Cardiac muscle cell (in vitro differentiated cells and primary cell): ENCODE results near the gene SCGB2B2. TPM values are rescaled to one million over a fixed set of nuclear protein-coding genes. Genes with fewer than 3 reads are reported as not detected.

Experiments used
- DNase-seq, 2 donors: peaks; one replicate each; pipeline versions ENCODE4 v3.0.0 to v3.0.0-alpha.2; 2010 to 2017; ENCODE audit warnings: low read depth in 1 of 2, low spot score in 1 of 2
- H3K27ac ChIP-seq: fragments of 200-600 bp; sonication (generic); 2 replicates; pipeline ENCODE4 v1.5.1; 2016
- H3K27me3 ChIP-seq: fragments of 200-600 bp; sonication (generic); 2 replicates; pipeline ENCODE4 v1.6.0; 2016; ENCODE audit warnings: control low read depth
- H3K36me3 ChIP-seq: fragments of 200-600 bp; sonication (generic); 2 replicates; pipeline ENCODE4 v1.5.1; 2016; ENCODE audit warnings: control low read depth
- H3K4me1 ChIP-seq: fragments of 200-600 bp; sonication (generic); 2 replicates; pipeline ENCODE4 v1.8.1; 2017; ENCODE audit warnings: low read depth, mild to moderate bottlenecking, mixed run types
- H3K4me3 ChIP-seq: fragments of 200-600 bp; sonication (generic); 2 replicates; pipeline ENCODE4 v1.5.1; 2016; ENCODE audit warnings: mild to moderate bottlenecking
- H3K9me3 ChIP-seq: fragments of 200-600 bp; sonication (generic); 2 replicates; pipeline ENCODE4 v1.5.1; 2017; ENCODE audit warnings: low read depth, mild to moderate bottlenecking, control low read depth
- polyA plus RNA-seq: library from polyadenylated mRNA; unstranded; fragments of >200 nt; fragmentation: Nextera tagmentation; extraction: Ambion mirVana; gene quantifications from 2 replicates; pipeline ENCODE4 v1.2.1, GENCODE V29; 2016
- total RNA-seq: library from RNA; depleted of rRNA; stranded (reverse); fragments of >200 nt; gene quantifications from 2 replicates; pipeline ENCODE4 v1.2.3, GENCODE V29; 2016
- TF ChIP-seq, protein P1 (sequence below): IDR thresholded peaks from 2 replicates; pipeline ENCODE4 v1.5.1; 2012; ENCODE audit warnings: low read depth, mild to moderate bottlenecking, low read length

The SCGB2B2 gene, protein sequence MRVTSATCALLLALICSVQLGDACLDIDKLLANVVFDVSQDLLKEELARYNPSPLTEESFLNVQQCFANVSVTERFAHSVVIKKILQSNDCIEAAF
- total RNA-seq (0.27 TPM in 1 of 2 replicates, not detected in the other), polyA plus RNA-seq (0.23 and 0.29 TPM in 2 replicates)

DNA sequence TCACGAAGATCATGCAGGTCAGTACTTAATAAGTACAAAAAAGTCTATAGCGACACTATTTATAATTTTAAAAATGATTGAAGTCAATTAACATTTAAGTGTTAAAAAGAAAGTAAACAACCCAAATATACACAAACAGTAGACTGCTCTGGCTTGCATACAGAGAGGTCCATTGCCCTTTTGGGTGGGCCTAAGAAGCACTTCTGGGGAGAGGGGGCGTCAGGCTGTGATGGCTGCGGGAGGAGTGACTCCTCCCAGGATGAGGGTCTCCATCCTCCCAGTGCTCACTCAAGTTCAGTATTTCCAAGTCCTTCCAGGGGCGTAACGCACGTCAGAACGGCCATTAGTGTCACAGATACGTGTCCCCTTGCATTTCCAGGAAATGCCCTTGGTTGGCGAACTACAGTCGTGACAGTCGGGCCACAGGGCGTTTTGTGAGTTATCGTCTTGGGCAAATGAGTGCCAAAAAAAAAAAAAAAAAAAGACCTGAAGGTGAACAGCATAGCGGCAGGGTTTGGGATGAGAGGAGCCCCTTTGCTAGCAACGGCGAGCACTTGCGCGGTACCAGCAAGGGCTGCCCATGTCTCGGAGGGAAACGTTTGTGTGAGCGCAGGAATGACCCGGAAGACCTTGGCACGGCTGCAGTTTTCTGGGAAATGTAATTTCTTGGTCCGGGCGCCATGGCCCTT, at the start of gene SCGB2B2:
Gene SCGB2B2, minus strand, starts transcription at position 463 of the 689 bp plus-strand sequence. CDS start 82,596 bp downstream, outside the sequence.
- H3K27ac ChIP-seq: peak within 1 kb of the TSS; percentile 99
- peaks cover 19% of the 10 kb centered on the region for H3K36me3 ChIP-seq
- H3K4me3 ChIP-seq: peak within 1 kb of the TSS; percentile 57
- no peaks in the 10 kb centered on the region for H3K4me1 ChIP-seq
- H3K9me3 ChIP-seq: no peaks in the 10 kb centered on the region
- peak in 1 of 2 donors; percentile 46 for DNase-seq
- TF ChIP-seq, protein P1, sequence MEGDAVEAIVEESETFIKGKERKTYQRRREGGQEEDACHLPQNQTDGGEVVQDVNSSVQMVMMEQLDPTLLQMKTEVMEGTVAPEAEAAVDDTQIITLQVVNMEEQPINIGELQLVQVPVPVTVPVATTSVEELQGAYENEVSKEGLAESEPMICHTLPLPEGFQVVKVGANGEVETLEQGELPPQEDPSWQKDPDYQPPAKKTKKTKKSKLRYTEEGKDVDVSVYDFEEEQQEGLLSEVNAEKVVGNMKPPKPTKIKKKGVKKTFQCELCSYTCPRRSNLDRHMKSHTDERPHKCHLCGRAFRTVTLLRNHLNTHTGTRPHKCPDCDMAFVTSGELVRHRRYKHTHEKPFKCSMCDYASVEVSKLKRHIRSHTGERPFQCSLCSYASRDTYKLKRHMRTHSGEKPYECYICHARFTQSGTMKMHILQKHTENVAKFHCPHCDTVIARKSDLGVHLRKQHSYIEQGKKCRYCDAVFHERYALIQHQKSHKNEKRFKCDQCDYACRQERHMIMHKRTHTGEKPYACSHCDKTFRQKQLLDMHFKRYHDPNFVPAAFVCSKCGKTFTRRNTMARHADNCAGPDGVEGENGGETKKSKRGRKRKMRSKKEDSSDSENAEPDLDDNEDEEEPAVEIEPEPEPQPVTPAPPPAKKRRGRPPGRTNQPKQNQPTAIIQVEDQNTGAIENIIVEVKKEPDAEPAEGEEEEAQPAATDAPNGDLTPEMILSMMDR: peak; percentile 14
- no peaks in the 10 kb centered on the region for H3K27me3 ChIP-seq

DNA sequence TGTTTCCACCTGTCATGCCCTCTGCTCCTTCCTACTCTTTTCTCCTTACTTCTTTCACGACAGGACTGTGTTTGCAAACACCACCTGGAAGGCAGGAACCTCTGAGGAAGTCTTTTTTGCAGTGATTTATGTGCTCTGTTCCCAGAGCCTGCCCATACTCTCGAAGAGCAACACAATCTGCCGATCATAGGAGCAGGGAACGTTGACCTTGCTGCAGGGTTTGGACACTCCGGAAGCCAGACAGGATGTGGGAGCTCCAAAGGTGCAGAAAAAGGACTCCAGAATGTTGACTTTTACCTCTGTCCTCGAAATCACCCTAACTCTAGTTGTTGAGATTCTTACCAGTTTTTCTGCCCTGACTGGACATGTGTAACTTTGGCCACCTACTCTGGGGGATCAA, 48.4 kb upstream of the SCGB2B2 start:
- Histone ChIP-seq H3K9me3 (no peaks in the 10 kb centered on the region), H3K4me3 (no peak overlapping the region), H3K4me1 (no peaks in the 10 kb centered on the region), H3K36me3 (no peaks in the 10 kb centered on the region), H3K27me3 (no peaks in the 10 kb centered on the region), H3K27ac (no peak overlapping the region)
- TF ChIP-seq, protein P1: no peak
- DNase-seq: no peak

DNA sequence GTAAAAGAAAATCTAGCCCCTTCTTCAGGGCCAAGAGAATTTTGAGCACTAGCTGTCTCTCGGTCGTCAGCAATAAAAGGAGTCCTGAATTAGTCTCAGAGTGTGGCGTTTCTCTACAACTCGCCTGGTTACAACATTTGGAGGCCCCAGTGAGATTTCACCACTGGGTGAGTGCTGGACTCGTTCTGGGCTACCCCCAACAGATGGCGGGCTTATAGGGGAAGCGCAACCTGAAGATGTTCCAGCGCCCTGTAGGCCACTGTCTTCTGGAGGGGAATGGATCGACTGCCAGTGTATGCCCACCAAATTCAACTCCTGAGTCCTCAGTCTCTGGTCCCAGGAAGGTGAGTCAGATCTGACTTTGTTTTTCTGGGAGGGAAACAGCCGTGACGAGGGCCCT, 45.4 kb upstream of the SCGB2B2 start:
- TF ChIP-seq, protein P1: no peak
- Histone ChIP-seq H3K9me3 (no peaks in the 10 kb centered on the region), H3K36me3 (no peaks in the 10 kb centered on the region), H3K4me3 (no peak overlapping the region), H3K4me1 (no peaks in the 10 kb centered on the region), H3K27ac (no peak overlapping the region), H3K27me3 (no peaks in the 10 kb centered on the region)
- no peak for DNase-seq

DNA sequence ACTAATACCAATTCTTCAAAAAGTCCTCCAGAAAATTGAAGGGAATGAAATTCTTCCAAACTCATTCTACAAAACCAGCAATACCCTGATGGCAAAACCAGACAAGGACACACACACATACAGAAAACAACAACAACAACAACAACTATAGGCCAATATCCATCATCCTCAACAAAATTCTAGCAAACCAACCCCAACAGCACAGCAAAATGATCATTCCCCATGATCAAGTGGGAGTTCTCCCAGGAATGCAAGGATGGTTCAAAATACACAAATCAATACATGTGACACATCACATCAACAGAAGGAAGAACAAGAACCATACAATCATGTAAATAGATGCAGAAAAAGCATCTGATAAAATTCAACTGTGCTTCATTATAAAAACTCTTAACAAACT, 38.4 kb upstream of the SCGB2B2 start:
- H3K4me1 ChIP-seq: no peaks in the 10 kb centered on the region
- H3K9me3 ChIP-seq: no peaks in the 10 kb centered on the region
- no peaks in the 10 kb centered on the region for H3K27me3 ChIP-seq
- H3K27ac ChIP-seq: no peak overlapping the region
- DNase-seq: no peak
- no peak overlapping the region for H3K4me3 ChIP-seq
- TF ChIP-seq, protein P1: no peak
- H3K36me3 ChIP-seq: no peaks in the 10 kb centered on the region

DNA sequence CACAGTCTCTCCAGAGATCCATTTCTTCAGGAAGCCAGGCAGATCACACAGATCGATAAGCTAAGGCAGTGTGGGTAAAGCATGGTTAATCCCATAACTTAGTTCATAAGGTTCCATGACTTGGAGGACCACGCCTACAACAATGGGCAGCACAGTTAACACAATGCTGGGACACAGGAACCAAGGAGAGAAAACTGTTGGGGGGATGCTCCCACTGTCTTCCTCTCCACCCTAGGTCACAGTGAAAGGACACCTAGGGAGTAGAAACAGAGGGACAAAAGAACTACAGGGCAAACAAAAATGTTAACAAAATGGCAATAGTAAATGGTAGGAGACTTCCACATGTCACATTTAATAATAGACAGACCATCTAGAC, 36.3 kb upstream of the SCGB2B2 start:
- Histone ChIP-seq H3K4me1 (no peaks in the 10 kb centered on the region), H3K4me3 (no peak overlapping the region), H3K27ac (no peak overlapping the region), H3K27me3 (no peaks in the 10 kb centered on the region), H3K36me3 (no peaks in the 10 kb centered on the region), H3K9me3 (no peaks in the 10 kb centered on the region)
- TF ChIP-seq, protein P1: no peak
- no peak for DNase-seq
